Smooth muscle cell (in vitro differentiated cells): Measurements from ENCODE around the gene GRIP1. TPM values are rescaled to one million over a fixed set of nuclear protein-coding genes. Genes with fewer than 3 reads are reported as not detected.
A peak's percentile ranks its signal among the peaks of the same experiment; 100 is the strongest.

Experiments used
- DNase-seq: peaks from one replicate; lab custom pipeline; 2025; ENCODE audit not compliant: unreplicated experiment; lab: John Stamatoyannopoulos, UW
- H2AFZ ChIP-seq: fragments of 200-600 bp; sonication (generic); 2 replicates; pipeline ENCODE4 v1.6.0; 2016; ENCODE audit warnings: antibody characterized with exemption, low read depth, mild to moderate bottlenecking
- H3F3A ChIP-seq: fragments of 200-600 bp; sonication (generic); 2 replicates; pipeline ENCODE4 v1.6.0; 2017; ENCODE audit warnings: antibody characterized with exemption, low read depth
- H3K27ac ChIP-seq: fragments of 200-600 bp; sonication (generic); 2 replicates; pipeline ENCODE4 v1.5.1; 2016; ENCODE audit warnings: low read depth, mild to moderate bottlenecking
- H3K27me3 ChIP-seq: fragments of 200-600 bp; sonication (generic); 2 replicates; pipeline ENCODE4 v1.6.1; 2016; ENCODE audit warnings: low read depth, mild to moderate bottlenecking
- H3K36me3 ChIP-seq: fragments of 200-600 bp; sonication (generic); 2 replicates; pipeline ENCODE4 v1.5.1; 2016; ENCODE audit warnings: low read depth
- H3K4me1 ChIP-seq: fragments of 200-600 bp; sonication (generic); 2 replicates; pipeline ENCODE4 v1.5.1; 2016; ENCODE audit warnings: low read depth
- H3K4me2 ChIP-seq: fragments of 200-600 bp; sonication (generic); 2 replicates; pipeline ENCODE4 v1.6.0; 2016; ENCODE audit warnings: mild to moderate bottlenecking
- H3K4me3 ChIP-seq: fragments of 200-600 bp; sonication (generic); 2 replicates; pipeline ENCODE4 v1.5.1; 2016; ENCODE audit warnings: mild to moderate bottlenecking
- H3K79me2 ChIP-seq: fragments of 200-600 bp; sonication (generic); 2 replicates; pipeline ENCODE4 v1.6.0; 2016; ENCODE audit warnings: low read depth, mild to moderate bottlenecking
- H3K9ac ChIP-seq: fragments of 200-600 bp; sonication (generic); 2 replicates; pipeline ENCODE4 v1.6.0; 2016; ENCODE audit warnings: low read depth
- H3K9me3 ChIP-seq: fragments of 200-600 bp; sonication (generic); replicated peaks from 2 replicates; pipeline ENCODE4 v1.5.1; 2016; ENCODE audit warnings: low read depth
- H4K20me1 ChIP-seq: fragments of 200-600 bp; sonication (generic); 2 replicates; pipeline ENCODE4 v1.6.0; 2016; ENCODE audit warnings: low read depth
- CTCF ChIP-seq: fragments of 200-600 bp; sonication (generic); IDR thresholded peaks from 2 replicates; pipeline ENCODE4 v1.5.1; 2017; ENCODE audit warnings: borderline replicate concordance, mild to moderate bottlenecking, antibody characterized with exemption; ENCODE audit not compliant: insufficient read depth, poor library complexity, severe bottlenecking
- WGBS: methylation state at CpG from one replicate; pipeline ENCODE4 v1.1.7; 2016; ENCODE audit warnings: low lambda C conversion rate; 5-methylcytosine and 5-hydroxymethylcytosine counted together
- polyA plus RNA-seq: library from polyadenylated mRNA; unstranded; fragments of >200 nt; fragmentation: Nextera tagmentation; extraction: Ambion mirVana; gene quantifications from 2 replicates; pipeline ENCODE4 v1.2.1, GENCODE V29; 2016
- total RNA-seq: library from RNA; depleted of rRNA; stranded (reverse); fragments of >200 nt; gene quantifications from 2 replicates; pipeline ENCODE4 v1.2.3, GENCODE V29; 2014

The GRIP1 gene
- total and polyA plus RNA-seq, 2 experiments from 2014 or later, result 4.0 to 5.9 TPM

GRCh38 chr12:66380769-66381535 lies 297.9 kb downstream of the GRIP1 start:
- no peak for TF ChIP-seq CTCF
- Histone ChIP-seq H3K4me3 (no peak overlapping the region), H3K27me3 (no peaks in the 10 kb centered on the region), H2AFZ (no peak overlapping the region), H3K4me1 (no peaks in the 10 kb centered on the region), H3K79me2 (no peaks in the 10 kb centered on the region), H4K20me1 (no peaks in the 10 kb centered on the region), H3K9ac (no peak overlapping the region), H3K36me3 (no peaks in the 10 kb centered on the region), H3K9me3 (no peaks in the 10 kb centered on the region), H3F3A (peaks cover 4% of the 10 kb centered on the region), H3K4me2 (peak overlapping the region; percentile 9), H3K27ac (no peak overlapping the region)
- no peak for DNase-seq
- 86% methylated on average over 5 of the region's 5 CpGs for WGBS

- no peak overlapping the region for H3K4me2 ChIP-seq
- peaks cover 4% of the 10 kb centered on the region for H3F3A ChIP-seq
- H3K79me2 ChIP-seq, result no peaks in the 10 kb centered on the region
- DNase-seq, result no peak
- no peaks in the 10 kb centered on the region for H3K4me1 ChIP-seq
- no peaks in the 10 kb centered on the region for H3K27me3 ChIP-seq
- no peak overlapping the region for H2AFZ ChIP-seq
- no peak for TF ChIP-seq CTCF
- over 99% methylated on average over 6 of the region's 6 CpGs for WGBS
- no peaks in the 10 kb centered on the region for H3K9me3 ChIP-seq
- H3K4me3 ChIP-seq, result no peak overlapping the region
- H3K27ac ChIP-seq, result no peak overlapping the region
- no peak overlapping the region for H3K9ac ChIP-seq
- H4K20me1 ChIP-seq, result no peaks in the 10 kb centered on the region
- H3K36me3 ChIP-seq, result no peaks in the 10 kb centered on the region
Observed at GRCh38 chr12:66379616-66380015, 299.3 kb downstream of the GRIP1 start.

- Histone ChIP-seq H3F3A (no peaks in the 10 kb centered on the region), H3K4me1 (no peaks in the 10 kb centered on the region), H3K27me3 (no peaks in the 10 kb centered on the region), H3K4me3 (no peak overlapping the region), H3K9ac (no peak overlapping the region), H2AFZ (no peak overlapping the region), H4K20me1 (no peaks in the 10 kb centered on the region), H3K27ac (no peak overlapping the region), H3K4me2 (no peak overlapping the region), H3K9me3 (no peaks in the 10 kb centered on the region), H3K36me3 (no peaks in the 10 kb centered on the region), H3K79me2 (no peaks in the 10 kb centered on the region)
- no peak for DNase-seq
- no peak for TF ChIP-seq CTCF
- WGBS, result 94% methylated on average over 1 of the region's 1 CpG
Observed at GRCh38 chr12:66375560-66375959, 303.3 kb downstream of the GRIP1 start.

- Histone ChIP-seq H3K79me2 (no peaks in the 10 kb centered on the region), H2AFZ (no peak overlapping the region), H3F3A (no peaks in the 10 kb centered on the region), H4K20me1 (no peaks in the 10 kb centered on the region), H3K4me2 (no peak overlapping the region), H3K27me3 (no peaks in the 10 kb centered on the region), H3K4me1 (no peaks in the 10 kb centered on the region), H3K9me3 (no peaks in the 10 kb centered on the region), H3K9ac (no peak overlapping the region), H3K27ac (no peak overlapping the region), H3K36me3 (no peaks in the 10 kb centered on the region), H3K4me3 (no peak overlapping the region)
- TF ChIP-seq CTCF, result no peak
- DNase-seq, result no peak
- WGBS, result 54% methylated on average over 2 of the region's 2 CpGs
Observed at GRCh38 chr12:66371982-66372381, 306.9 kb downstream of the GRIP1 start.
